ENCODE measurements around the gene HPGD.

The HPGD gene

DNA sequence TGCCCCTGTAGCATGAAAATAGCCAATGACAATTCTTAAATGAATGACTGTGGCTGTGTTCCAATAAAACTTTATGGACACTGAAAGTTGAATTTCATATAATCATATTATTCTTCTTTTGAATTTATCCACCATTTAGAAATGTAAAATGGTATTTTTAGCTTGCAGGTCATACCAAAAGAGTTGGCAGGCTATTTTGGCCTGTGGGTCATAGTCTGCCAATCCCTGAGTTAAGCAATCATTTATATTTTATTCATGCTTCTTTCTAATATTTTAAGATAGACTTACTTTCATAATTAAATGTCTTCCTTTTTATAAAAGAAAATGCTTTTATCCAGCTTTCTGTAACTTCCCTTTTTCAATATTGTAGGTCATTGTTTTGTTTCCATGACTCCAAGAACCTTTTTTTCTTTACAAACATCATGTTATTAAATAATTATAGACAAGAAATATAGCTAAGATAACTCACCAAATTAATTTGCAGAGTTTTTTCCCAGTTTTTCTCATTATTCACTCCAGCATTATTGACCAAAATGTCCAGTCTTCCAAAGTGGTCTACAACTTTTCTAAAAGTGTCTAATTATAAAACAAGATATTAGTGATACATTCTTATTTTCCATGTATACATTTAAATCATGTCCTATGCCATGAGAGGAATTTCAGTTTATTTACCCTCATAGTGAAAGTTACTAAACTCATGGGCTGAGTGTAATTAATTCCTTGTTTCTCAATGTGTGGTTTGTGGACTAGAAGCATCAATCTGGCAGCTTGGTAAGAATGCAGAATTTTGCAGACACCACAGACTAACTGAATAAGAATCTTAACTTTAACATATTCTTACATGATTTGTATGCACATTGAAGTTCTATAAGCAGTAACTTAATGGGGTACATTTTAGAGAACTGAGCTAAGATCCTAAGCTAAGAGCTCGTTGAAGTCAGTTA is 4.5 kb downstream of the HPGD start:
- no peaks in the 10 kb centered on the region for H3K36me3 ChIP-seq
- no peak overlapping the region for H3K27ac ChIP-seq
- no peak for DNase-seq
- no peak overlapping the region for H3K4me3 ChIP-seq (ENCODE audit: low read depth, low read length)
- no peaks in the 10 kb centered on the region for H3K27me3 ChIP-seq (ENCODE audit: insufficient read depth, low read depth, severe bottlenecking)
- no peaks in the 10 kb centered on the region for H3K9me3 ChIP-seq (ENCODE audit: severe bottlenecking)
- TF ChIP-seq, protein P1, sequence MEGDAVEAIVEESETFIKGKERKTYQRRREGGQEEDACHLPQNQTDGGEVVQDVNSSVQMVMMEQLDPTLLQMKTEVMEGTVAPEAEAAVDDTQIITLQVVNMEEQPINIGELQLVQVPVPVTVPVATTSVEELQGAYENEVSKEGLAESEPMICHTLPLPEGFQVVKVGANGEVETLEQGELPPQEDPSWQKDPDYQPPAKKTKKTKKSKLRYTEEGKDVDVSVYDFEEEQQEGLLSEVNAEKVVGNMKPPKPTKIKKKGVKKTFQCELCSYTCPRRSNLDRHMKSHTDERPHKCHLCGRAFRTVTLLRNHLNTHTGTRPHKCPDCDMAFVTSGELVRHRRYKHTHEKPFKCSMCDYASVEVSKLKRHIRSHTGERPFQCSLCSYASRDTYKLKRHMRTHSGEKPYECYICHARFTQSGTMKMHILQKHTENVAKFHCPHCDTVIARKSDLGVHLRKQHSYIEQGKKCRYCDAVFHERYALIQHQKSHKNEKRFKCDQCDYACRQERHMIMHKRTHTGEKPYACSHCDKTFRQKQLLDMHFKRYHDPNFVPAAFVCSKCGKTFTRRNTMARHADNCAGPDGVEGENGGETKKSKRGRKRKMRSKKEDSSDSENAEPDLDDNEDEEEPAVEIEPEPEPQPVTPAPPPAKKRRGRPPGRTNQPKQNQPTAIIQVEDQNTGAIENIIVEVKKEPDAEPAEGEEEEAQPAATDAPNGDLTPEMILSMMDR (IDR thresholded peaks at IDR 0.05; ENCODE audit: low read depth, low read length): no peak

DNA sequence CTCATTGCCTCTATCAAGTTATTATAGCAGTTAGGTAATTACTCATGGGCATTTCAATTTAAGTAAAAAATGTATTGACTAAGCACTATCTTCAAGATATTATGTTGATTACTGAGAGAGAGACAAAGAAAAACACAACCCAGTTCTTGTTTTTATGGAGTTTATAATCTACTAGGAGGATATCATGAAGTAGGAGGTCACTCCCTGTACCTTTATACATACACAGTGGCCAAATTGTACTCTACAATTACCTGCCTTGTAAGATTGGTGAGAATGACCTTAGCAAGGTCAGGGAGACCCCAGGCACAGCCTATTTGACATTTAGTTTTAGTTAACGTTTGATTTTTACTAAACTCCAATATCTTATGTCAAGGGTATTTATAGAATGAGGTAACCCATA is 5.5 kb downstream of the HPGD start:
- Histone ChIP-seq H3K9me3 (ENCODE audit: severe bottlenecking) (no peaks in the 10 kb centered on the region), H3K36me3 (no peaks in the 10 kb centered on the region), H3K4me3 (ENCODE audit: low read depth, low read length) (no peak overlapping the region), H3K27me3 (ENCODE audit: insufficient read depth, low read depth, severe bottlenecking) (no peaks in the 10 kb centered on the region), H3K27ac (no peak overlapping the region)
- DNase-seq: no peak
- TF ChIP-seq, protein P1 (IDR thresholded peaks at IDR 0.05; ENCODE audit: low read depth, low read length): no peak

DNA sequence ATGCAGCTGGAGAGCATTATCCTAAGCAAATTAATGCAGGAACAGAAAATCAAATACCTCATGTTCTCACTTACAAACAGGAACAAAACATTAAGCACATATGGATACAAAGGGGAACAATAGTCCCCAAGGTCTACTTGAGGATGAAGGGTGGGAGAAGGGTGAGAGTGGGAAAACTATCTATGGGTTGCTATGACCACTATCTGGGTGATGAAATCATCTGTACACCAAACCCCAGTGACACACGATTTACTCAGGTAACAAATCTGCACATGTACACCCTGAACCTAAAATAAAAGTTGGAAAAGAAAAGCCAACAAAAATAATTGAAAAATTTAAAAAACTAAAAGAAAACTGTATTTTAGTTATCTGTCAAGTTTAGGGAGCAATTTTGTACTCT is 5.9 kb downstream of the HPGD start:
- Histone ChIP-seq H3K27me3 (ENCODE audit: insufficient read depth, low read depth, severe bottlenecking) (no peaks in the 10 kb centered on the region), H3K36me3 (no peaks in the 10 kb centered on the region), H3K27ac (no peak overlapping the region), H3K4me3 (ENCODE audit: low read depth, low read length) (no peak overlapping the region), H3K9me3 (ENCODE audit: severe bottlenecking) (no peaks in the 10 kb centered on the region)
- DNase-seq: no peak
- TF ChIP-seq, protein P1 (IDR thresholded peaks at IDR 0.05; ENCODE audit: low read depth, low read length): no peak

DNA sequence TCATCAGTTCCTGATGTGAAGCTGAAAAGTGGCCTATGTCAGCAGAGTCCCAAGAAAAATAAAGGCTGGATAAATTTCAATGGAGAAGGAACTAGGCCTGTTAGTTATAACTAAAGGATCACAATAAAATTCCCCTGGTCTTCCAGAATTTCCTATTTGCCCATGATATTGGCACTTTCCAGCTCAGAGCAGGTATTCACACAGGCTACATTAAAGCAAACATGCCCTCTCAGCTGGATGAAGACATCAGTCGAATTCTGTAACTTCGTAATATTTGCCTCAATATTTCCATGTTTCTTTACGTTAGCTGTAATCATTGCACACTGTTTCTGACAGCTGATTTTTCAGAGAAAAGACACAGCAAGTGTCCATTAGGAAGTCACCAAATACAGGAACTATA is 9.5 kb downstream of the HPGD start:
- no peaks in the 10 kb centered on the region for H3K9me3 ChIP-seq (ENCODE audit: severe bottlenecking)
- no peak for DNase-seq
- no peaks in the 10 kb centered on the region for H3K27me3 ChIP-seq (ENCODE audit: insufficient read depth, low read depth, severe bottlenecking)
- TF ChIP-seq, protein P1 (IDR thresholded peaks at IDR 0.05; ENCODE audit: low read depth, low read length): no peak
- no peak overlapping the region for H3K27ac ChIP-seq
- no peaks in the 10 kb centered on the region for H3K36me3 ChIP-seq
- no peak overlapping the region for H3K4me3 ChIP-seq (ENCODE audit: low read depth, low read length)

DNA sequence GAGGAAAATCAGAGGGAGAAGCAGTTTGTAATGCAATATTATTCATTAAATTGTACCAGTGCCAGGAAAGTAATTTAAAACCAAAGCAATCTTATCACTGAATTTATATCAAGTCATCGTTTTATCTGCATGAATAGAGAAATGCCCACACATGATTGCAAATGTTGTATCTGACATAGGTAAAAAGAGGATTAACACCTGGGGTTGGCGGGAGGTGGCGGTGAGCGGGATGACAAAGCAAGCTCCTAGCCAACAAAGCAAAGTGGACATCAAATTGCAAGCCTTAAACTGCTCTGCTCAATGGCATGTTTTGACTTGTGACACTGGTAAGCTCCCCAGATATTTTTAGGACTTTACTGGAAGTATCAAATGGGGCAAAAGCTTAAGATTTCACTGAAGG is 16.4 kb downstream of the HPGD start:
- Histone ChIP-seq H3K36me3 (no peaks in the 10 kb centered on the region), H3K27ac (no peak overlapping the region), H3K27me3 (ENCODE audit: insufficient read depth, low read depth, severe bottlenecking) (no peaks in the 10 kb centered on the region), H3K9me3 (ENCODE audit: severe bottlenecking) (no peaks in the 10 kb centered on the region), H3K4me3 (ENCODE audit: low read depth, low read length) (no peak overlapping the region)
- DNase-seq: no peak
- TF ChIP-seq, protein P1 (IDR thresholded peaks at IDR 0.05; ENCODE audit: low read depth, low read length): no peak

Data from WERI-Rb-1 (cell line).